T-helper 9 cell (primary cell): ENCODE data around the gene MYOT.
"Not testable (repeated sequence)": the region's sequence is repeated elsewhere in the genome, so short reads cannot be mapped to it uniquely, and the experiment has no call there.

Experiments used
- DNase-seq: peaks from one replicate; pipeline ENCODE4 v3.0.0-alpha.2; 2020

MYOT gene

DNA sequence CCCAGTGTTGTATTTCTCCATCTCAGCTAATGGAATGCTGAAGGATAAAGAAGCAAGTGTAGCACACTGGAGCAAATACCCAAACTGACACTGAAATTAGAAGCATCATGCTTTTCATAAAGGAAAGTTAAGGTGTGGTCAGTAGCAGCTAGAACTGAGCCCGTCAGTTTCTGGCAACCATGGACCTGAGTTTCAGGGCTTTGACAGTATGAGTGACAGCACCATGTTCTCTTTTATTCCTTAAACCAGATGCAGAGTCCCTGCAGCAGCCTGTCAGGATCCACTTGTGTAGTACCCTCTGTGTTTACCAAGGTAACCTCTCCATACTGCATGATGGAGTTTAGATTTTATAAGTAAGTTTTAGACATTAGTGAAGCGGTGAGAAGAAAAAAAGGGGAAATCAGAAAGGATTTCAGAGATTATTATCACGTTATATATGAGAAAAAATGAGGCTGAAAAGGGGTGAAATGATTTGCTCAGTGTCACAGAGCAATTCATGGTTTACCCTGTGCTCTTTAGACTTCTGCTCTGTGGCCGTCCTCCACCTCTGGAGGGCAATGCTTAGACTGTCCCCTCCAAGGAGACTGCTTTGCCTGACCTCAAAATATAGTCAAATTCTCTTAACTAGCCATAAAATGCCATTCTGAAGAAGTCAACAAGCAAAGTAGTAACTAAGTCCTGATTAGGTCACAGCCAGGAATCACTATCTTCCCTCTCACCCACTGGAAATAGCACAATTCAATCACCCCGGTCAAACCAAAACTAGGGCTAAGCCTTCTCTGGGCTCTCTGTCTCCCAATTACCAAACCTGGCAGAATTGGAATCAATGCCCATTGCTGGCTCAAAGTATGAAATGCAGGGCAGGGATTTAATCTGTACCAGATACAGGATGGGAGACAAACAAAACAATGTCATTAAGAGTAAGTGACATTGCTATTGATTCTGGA lies 10.5 kb upstream of the MYOT start:
- no peak for DNase-seq

- DNase-seq = no peak
These were observed 9.3 kb upstream of the MYOT start for GRCh38 chr5:137858223-137858916.

DNA sequence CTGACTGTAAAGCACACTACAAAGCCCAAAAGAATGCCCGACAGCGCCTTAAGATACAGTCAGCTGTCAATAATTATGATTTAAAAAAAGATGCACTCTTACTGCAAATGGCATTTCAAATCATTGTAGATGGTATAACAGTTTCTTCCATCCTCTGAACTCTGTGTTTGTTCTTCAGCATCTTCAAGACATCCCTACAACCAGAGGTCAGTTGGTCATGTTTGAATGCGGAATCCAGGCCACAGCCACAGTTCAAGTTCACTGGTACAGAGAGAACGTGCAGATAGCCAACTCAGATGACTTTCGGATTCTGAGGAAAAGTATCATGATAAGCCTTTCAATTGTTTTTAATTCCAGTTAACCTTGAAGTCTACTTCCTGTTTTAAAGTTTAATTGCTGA lies 8.7 kb upstream of the MYOT start:
- DNase-seq = no peak

DNA sequence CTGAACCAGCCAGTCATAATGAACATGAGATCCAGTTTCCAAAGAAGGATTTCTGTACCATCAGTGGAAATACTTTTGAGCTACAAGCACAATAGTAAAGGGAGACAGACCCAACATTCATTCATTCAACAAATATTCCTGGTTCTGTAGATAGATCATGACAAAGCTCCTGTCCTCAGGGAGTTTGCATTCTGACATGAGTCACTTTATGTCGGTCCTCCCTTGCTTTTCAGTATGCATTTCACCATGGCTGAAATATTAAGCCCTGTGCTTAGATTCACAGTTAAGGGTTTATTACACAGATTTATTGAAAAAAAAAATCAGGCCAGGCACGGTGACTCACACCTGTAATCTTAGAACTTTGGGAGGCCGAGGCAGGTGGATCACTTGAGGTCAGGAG lies 5.4 kb upstream of the MYOT start:
- no peak for DNase-seq

DNA sequence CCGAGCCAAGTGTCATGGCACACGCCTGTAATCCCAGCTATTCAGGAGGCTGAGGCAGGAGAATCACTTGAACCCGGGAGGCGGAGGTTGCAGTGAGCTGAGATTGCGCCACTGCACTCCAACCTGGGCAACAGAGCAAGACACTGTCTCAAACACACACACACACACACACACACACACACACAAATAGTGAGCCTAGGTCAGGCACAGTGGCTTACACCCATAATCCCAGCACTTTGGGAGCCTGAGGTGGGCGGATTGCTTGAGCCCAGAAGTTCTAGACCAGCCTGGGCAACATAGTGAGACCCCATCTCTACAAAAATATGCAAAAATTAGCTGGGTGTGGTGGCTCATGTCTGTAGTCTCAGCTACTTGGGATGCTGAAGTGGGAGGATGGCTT lies 4.0 kb upstream of the MYOT start:
- not testable (repeated sequence) for DNase-seq

GRCh38 chr5:137866541-137867388 lies 895 bp upstream of the MYOT start:
- DNase-seq = no peak

DNA sequence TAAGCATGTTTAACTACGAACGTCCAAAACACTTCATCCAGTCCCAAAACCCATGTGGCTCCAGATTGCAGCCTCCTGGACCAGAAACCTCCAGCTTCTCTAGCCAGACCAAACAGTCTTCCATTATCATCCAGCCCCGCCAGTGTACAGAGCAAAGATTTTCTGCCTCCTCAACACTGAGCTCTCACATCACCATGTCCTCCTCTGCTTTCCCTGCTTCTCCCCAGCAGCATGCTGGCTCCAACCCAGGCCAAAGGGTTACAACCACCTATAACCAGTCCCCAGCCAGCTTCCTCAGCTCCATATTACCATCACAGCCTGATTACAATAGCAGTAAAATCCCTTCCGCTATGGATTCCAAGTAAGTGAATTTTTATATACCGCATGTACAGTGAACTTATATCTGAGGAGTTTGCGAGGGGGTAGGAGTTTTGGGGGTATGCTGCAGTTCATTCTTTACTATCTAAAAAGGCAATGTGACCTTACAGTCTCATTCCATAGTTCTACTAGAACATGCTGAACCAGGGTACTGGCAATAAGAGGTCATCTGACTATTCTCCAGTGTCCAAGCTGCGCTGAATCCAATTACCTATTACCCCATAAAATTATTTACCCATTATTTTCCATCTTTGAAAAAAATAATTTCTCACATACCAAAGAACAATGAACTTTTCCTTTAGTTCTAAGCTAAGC lies 3.1 kb downstream of the MYOT start:
- no peak for DNase-seq

DNA sequence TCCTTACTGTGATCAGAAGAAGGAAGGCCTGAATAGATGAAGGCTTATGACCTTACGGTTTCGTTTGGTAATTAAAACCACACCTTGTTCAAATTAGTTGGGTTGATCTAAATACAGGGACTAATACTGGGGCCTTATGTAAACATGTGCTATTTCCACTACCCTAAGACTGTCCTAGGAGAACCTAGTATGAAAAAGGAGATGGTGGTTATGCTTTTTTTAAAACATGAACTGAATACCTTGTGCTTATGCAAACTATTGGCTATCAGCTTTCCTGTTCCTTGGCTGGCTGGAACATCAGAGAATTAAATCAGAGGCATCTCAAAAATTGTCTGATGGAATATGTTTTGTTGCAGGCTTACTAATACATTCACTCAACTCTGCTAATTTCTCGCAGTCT lies 3.9 kb downstream of the MYOT start:
- no peak for DNase-seq

DNA sequence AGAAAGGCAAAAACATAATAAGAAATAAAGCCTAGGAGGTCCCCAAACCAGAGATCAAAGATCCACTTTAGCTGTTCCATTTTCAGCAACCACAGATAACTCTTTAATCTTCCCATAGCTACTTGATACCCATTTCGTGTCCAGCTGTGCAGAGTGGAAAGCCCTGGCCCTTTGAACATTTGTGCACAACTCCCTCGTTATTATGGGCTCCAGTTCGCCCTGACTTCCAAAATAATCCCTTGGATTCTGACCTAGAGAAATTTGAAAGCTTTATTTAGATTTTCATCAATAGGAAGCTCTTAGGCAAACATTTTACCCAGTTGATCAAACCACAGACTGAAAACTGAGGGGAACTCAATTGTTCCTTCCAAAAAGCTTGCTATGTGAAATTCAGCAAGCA lies 4.8 kb downstream of the MYOT start:
- no peak for DNase-seq

DNA sequence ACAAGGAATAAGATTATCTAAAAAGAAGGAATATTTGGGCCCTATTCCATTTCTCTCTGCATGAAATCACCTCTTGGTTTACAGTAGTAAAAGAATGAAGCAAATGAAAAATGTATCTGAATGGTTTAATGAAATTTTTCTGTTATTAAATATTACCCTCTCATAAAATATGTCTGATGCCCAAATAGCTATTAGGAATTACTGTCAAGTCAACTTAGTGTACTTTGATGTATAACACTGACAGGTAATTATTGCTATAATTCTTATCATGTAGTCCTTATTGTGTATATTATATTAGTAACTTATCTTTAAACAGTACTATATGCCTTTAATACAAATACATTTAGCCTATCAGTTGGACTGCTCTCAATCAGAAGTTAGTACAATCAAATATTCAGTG lies 8.4 kb downstream of the MYOT start:
- no peak for DNase-seq

DNA sequence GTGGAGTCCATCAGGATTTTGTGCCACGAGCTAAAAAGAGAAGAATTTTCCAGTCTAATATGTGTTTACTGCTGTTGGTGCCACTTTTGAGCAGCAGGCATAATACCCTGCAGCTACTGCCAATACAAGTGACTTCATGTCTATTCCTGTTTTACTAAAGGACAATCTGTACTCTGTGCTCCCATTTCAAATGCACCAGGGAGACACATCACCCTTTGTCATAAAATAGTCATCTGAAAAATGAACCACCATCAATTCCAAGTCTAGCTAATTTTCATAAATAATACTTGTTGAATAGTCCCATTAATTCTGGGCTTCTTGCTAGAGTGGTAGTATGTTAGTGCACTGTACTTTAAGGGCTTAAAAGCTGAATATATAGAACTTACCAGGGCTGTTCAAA lies 12.7 kb downstream of the MYOT start:
- no peak for DNase-seq

GRCh38 chr5:137887831-137888230 lies 20.2 kb downstream of the MYOT start:
- DNase-seq = no peak

DNA sequence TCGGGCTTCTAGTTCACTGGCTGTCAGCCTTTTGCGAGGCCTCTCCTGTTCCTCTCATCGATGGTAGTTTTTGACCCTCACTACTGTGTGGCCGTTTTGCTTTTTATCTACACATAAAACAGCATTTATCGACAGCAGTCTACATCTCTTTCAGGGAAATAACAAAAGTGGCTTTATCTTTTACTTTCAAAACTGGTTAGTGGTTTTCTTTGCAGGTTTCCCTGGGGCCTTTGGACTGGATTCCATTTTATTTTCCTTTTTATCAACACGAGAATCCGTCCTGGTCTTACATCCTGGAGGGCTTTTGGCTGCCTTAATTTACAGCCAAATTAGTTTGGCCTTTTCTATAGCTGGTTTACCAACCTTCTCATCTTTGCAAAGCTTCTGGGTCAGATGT lies 20.8 kb downstream of the MYOT start:
- DNase-seq = no peak

GRCh38 chr5:137888863-137889759 lies 21.5 kb downstream of the MYOT start, which contains the start of gene PKD2L2:
TSS of gene PKD2L2 (plus strand) at chr5:137889457. CDS start at chr5:137889492, 35 bp downstream.
- DNase-seq = peak; percentile 59

GRCh38 chr5:137890845-137891244 lies 23.2 kb downstream of the MYOT start:
- no peak for DNase-seq

- DNase-seq = no peak
These were observed 24.2 kb downstream of the MYOT start for GRCh38 chr5:137891849-137892248.

- DNase-seq = no peak
These were observed 26.9 kb downstream of the MYOT start for GRCh38 chr5:137894586-137894985.

DNA sequence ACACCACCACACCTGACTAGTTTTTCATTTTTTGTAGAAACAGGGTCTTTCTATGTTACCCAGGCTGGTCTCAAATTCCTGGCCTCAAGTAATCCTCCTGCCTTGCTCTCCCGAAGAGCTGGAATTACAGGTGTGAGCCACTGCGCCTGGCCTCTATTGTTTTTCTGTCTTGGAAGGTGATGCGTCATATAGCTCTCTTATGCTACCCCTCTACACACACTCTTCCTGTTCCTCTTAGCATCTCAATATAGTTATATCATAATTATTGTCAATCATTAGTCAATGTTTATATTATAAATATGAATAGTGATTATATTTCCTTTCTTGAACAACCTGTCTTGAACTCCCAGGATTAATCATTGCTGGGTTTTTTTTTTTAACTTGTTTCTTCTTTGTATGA lies 28.9 kb downstream of the MYOT start:
- DNase-seq = no peak

GRCh38 chr5:137899493-137899892 lies 31.8 kb downstream of the MYOT start:
- no peak for DNase-seq

GRCh38 chr5:137901011-137901817 lies 33.6 kb downstream of the MYOT start:
- no peak for DNase-seq
